HCT116 (cell line): Measurements from ENCODE around the gene OR10J4. TPM values are rescaled to one million over a fixed set of nuclear protein-coding genes. Genes with fewer than 3 reads are reported as not detected.

Experiments
- ATAC-seq: fragments of 200-7000 bp; cut with Tn5 transposase; 2 replicates; pipeline ENCODE4 v1.9.1; 2020; ENCODE audit warnings: mild to moderate bottlenecking, moderate library complexity
- BruUV-seq: library from RNA; stranded (reverse); fragments of 400-500 nt; replicated peaks from 2 replicates; lab custom pipeline; 2021; lab: Mats Ljungman, UMichigan
- CTCF ChIA-PET: fragments of 300-600 bp; sonication (Branson Sonifier 250); formaldehyde crosslinking; loops from one replicate; lab custom pipeline; 2021; ENCODE audit warnings: antibody characterized with exemption; lab: Charles Lee
- POLR2A ChIA-PET: fragments of 300-600, 350-600 bp; sonication (Branson Sonifier 250); formaldehyde crosslinking; loops from one replicate; lab custom pipeline; 2021; ENCODE audit warnings: antibody characterized with exemption; lab: Charles Lee
- RAD21 ChIA-PET, 2 experiments: fragments of 300-600 bp; sonication (Branson Sonifier 250); formaldehyde crosslinking; loops; one replicate each; lab custom pipeline; 2023; ENCODE audit warnings: low total read pairs in 2 of 2; ENCODE audit not compliant: uncharacterized antibody in 2 of 2, unreplicated experiment in 2 of 2, low non-redundant PET in 1 of 2; lab: Charles Lee
- DNase-seq: peaks from one replicate; pipeline ENCODE4 v3.0.0-alpha.2; 2010; ENCODE audit warnings: low read depth, low spot score
- H2AFZ ChIP-seq: fragments of 200-600 bp; shearing (Covaris generic), sonication (generic); 2 replicates; pipeline ENCODE4 v1.6.1; 2017; ENCODE audit warnings: low read depth, mixed run types, mixed read lengths, antibody characterized with exemption, low read length; ENCODE audit not compliant: poor library complexity, severe bottlenecking
- H3K27ac ChIP-seq: 2 replicates; pipeline ENCODE4 v1.5.1; 2012; ENCODE audit warnings: low read depth, low read length
- H3K27me3 ChIP-seq: fragments of 200-600 bp; sonication (generic); 2 replicates; pipeline ENCODE4 v1.6.1; 2016; ENCODE audit warnings: mixed run types, low read length, mixed read lengths; ENCODE audit not compliant: insufficient read depth
- H3K36me3 ChIP-seq, 2 experiments: fragments of 200-500 bp in 1 of 2; fragments of 200-600 bp in 1 of 2; sonication (Bioruptor generic) in 1 of 2; sonication (generic) in 1 of 2; 2 replicates each; pipeline versions ENCODE4 v1.5.1 to v1.6.1; 2014 to 2016; ENCODE audit warnings: low read length in 2 of 2, inconsistent platforms in 1 of 2, mixed read lengths in 1 of 2, mixed run types in 1 of 2; ENCODE audit not compliant: insufficient read depth in 2 of 2, control insufficient read depth in 1 of 2
- H3K4me1 ChIP-seq, 2 experiments: fragments of 200-600 bp in 1 of 2; sonication (generic) in 1 of 2; 2 replicates each; pipeline versions ENCODE4 v1.5.1 to v1.6.1; 2012 to 2017; ENCODE audit warnings: low read length in 2 of 2, inconsistent platforms in 1 of 2, mild to moderate bottlenecking in 1 of 2, mixed read lengths in 1 of 2, mixed run types in 1 of 2, moderate library complexity in 1 of 2; ENCODE audit not compliant: insufficient read depth in 2 of 2, control insufficient read depth in 1 of 2
- H3K4me2 ChIP-seq: fragments of 200-600 bp; sonication (generic); 2 replicates; pipeline ENCODE4 v1.6.1; 2017; ENCODE audit warnings: mixed run types, low read length, mixed read lengths
- H3K4me3 ChIP-seq, 2 experiments: fragments of 200-600 bp in 1 of 2; sonication (generic) in 1 of 2; replicated peaks in 1 of 2; 2 replicates each; pipeline ENCODE4 v1.5.1; 2011 to 2016; ENCODE audit warnings: low read length in 2 of 2, control low read depth in 1 of 2, low read depth in 1 of 2, mild to moderate bottlenecking in 1 of 2, mixed read lengths in 1 of 2, mixed run types in 1 of 2
- H3K79me2 ChIP-seq: fragments of 200-600 bp; sonication (generic); 2 replicates; pipeline ENCODE4 v1.6.1; 2017; ENCODE audit warnings: mild to moderate bottlenecking, mixed run types, low read length, moderate library complexity, mixed read lengths; ENCODE audit not compliant: insufficient read depth
- H3K9ac ChIP-seq: fragments of 200-600 bp; sonication (generic); 2 replicates; pipeline ENCODE4 v1.6.1; 2016; ENCODE audit warnings: low read length, mixed read lengths
- H3K9me2 ChIP-seq: fragments of 200-600 bp; sonication (generic), shearing (Covaris generic); 2 replicates; pipeline ENCODE4 v1.6.1; 2017; ENCODE audit warnings: mixed run types, mild to moderate bottlenecking, moderate library complexity; ENCODE audit not compliant: insufficient read depth
- H3K9me3 ChIP-seq, 2 experiments: fragments of 200-500 bp in 1 of 2; fragments of 200-600 bp in 1 of 2; sonication (Bioruptor generic) in 1 of 2; sonication (generic) in 1 of 2; 2 replicates each; pipeline ENCODE4 v1.6.1; 2014 to 2017; ENCODE audit warnings: low read length in 2 of 2, mixed read lengths in 2 of 2, inconsistent platforms in 1 of 2, low read depth in 1 of 2, mild to moderate bottlenecking in 1 of 2, mixed run types in 1 of 2, moderate library complexity in 1 of 2; ENCODE audit not compliant: control insufficient read depth in 1 of 2, insufficient read depth in 1 of 2
- H4K20me1 ChIP-seq: fragments of 200-600 bp; sonication (generic), shearing (Covaris generic); 2 replicates; pipeline ENCODE4 v1.6.1; 2017; ENCODE audit warnings: mixed run types, mild to moderate bottlenecking, moderate library complexity; ENCODE audit not compliant: insufficient read depth
- CBX3 ChIP-seq: IDR thresholded peaks from 2 replicates; pipeline ENCODE4 v1.6.1; 2012; ENCODE audit warnings: low read depth
- CEBPB ChIP-seq: IDR thresholded peaks from 2 replicates; pipeline ENCODE4 v1.6.1; 2012; ENCODE audit warnings: low read depth
- EZH2 ChIP-seq: fragments of 200-600 bp; sonication (generic); IDR thresholded peaks from 2 replicates; pipeline ENCODE4 v1.6.1; 2017; ENCODE audit warnings: antibody characterized with exemption, mixed run types
- FOSL1 ChIP-seq: IDR thresholded peaks from 2 replicates; pipeline ENCODE4 v1.6.1; 2012; ENCODE audit warnings: low read depth
- POLR2A ChIP-seq: IDR thresholded peaks from 2 replicates; pipeline ENCODE4 v1.7.0; 2011; ENCODE audit warnings: borderline replicate concordance; ENCODE audit not compliant: insufficient read depth, insufficient read length; ENCODE audit errors: extremely low read depth
- SIN3A ChIP-seq: IDR thresholded peaks from 2 replicates; pipeline ENCODE4 v1.6.1; 2012; ENCODE audit warnings: low read depth
- ZFX ChIP-seq: fragments of 450-650 bp; IDR thresholded peaks from 2 replicates; pipeline ENCODE4 v1.6.1; 2017
- intact Hi-C: fragments of 100-400 bp; cut with micrococcal nuclease; formaldehyde crosslinking; loops from 2 replicates; pipeline ENCODE4 v1.10.0; 2022
- total RNA-seq: library from RNA; stranded (reverse); gene quantifications from one replicate; pipeline ENCODE4 v1.2.1, GENCODE V29; 2021; ENCODE audit not compliant: unreplicated experiment
- TF ChIP-seq, protein P1 (sequence below): IDR thresholded peaks from 2 replicates; pipeline ENCODE4 v1.6.1; 2012; ENCODE audit warnings: low read depth
- TF ChIP-seq, protein P2 (sequence below): IDR thresholded peaks from 2 replicates; pipeline ENCODE4 v1.6.1; 2012

The OR10J4 gene
- total RNA-seq, 1 experiment from 2014 or later = not detected

DNA sequence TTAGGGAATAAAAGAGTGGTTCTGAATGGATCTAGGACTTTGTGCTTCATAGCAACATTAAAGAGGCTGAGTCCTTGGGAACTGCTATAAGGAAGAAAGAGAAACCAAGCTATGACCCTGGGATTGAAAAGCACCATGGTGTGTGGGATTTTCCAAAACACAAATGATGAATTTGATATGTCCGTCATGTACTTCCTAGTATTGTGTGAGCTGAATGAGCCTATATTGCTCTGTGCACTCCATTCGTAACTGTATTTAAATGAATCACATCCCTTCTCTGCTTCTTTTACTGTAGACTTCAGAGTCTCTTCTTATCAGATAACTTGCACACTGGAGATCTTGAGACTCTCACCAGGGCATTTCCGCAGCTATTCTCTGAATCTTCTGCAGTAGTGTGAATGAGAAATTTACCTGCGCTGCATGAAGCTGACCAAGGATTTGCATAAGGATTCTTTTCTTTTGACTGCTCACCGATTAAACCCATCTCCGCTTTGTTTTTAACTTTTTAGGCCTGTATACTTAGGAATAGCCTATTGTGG, 23.1 kb upstream of the OR10J4 start:
- Histone ChIP-seq H3K79me2 (no peaks in the 10 kb centered on the region), H3K4me2 (no peak overlapping the region)
- BruUV-seq = no TSS peak
- TF ChIP-seq ZFX (no peak), CEBPB (no peak), FOSL1 (no peak), SIN3A (no peak), POLR2A (no peak), CBX3 (no peak), EZH2 (no peak)
- TF ChIP-seq, protein P1, sequence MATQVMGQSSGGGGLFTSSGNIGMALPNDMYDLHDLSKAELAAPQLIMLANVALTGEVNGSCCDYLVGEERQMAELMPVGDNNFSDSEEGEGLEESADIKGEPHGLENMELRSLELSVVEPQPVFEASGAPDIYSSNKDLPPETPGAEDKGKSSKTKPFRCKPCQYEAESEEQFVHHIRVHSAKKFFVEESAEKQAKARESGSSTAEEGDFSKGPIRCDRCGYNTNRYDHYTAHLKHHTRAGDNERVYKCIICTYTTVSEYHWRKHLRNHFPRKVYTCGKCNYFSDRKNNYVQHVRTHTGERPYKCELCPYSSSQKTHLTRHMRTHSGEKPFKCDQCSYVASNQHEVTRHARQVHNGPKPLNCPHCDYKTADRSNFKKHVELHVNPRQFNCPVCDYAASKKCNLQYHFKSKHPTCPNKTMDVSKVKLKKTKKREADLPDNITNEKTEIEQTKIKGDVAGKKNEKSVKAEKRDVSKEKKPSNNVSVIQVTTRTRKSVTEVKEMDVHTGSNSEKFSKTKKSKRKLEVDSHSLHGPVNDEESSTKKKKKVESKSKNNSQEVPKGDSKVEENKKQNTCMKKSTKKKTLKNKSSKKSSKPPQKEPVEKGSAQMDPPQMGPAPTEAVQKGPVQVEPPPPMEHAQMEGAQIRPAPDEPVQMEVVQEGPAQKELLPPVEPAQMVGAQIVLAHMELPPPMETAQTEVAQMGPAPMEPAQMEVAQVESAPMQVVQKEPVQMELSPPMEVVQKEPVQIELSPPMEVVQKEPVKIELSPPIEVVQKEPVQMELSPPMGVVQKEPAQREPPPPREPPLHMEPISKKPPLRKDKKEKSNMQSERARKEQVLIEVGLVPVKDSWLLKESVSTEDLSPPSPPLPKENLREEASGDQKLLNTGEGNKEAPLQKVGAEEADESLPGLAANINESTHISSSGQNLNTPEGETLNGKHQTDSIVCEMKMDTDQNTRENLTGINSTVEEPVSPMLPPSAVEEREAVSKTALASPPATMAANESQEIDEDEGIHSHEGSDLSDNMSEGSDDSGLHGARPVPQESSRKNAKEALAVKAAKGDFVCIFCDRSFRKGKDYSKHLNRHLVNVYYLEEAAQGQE = no peak
- TF ChIP-seq, protein P2, sequence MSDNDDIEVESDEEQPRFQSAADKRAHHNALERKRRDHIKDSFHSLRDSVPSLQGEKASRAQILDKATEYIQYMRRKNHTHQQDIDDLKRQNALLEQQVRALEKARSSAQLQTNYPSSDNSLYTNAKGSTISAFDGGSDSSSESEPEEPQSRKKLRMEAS = no peak
- TF ChIP-seq, all 23 proteins: peak for 0
- Histone ChIP-seq H3K27ac (no peak overlapping the region), H3K9me2 (no peaks in the 10 kb centered on the region), H3K9me3 (no peaks in the 10 kb centered on the region), H3K4me1 (no peaks in the 10 kb centered on the region), H2AFZ (no peak overlapping the region), H3K27me3 (no peaks in the 10 kb centered on the region), H3K36me3 (no peaks in the 10 kb centered on the region), H3K4me3 (no peak overlapping the region), H3K9ac (no peak overlapping the region), H4K20me1 (no peaks in the 10 kb centered on the region)
- CTCF ChIA-PET = no interaction called here
- RAD21 ChIA-PET = no interaction called here
- DNase-seq (no peak), ATAC-seq (no peak)
- intact Hi-C loops = no loop called here
- POLR2A ChIA-PET = no interaction called here
